Mesendoderm (in vitro differentiated cells): ENCODE results near the gene EPB41L5.

Experiments
- DNase-seq: peaks from one replicate; pipeline ENCODE4 v3.0.0; 2013
- H2AK5ac ChIP-seq: 2 replicates; pipeline ENCODE4 v1.6.1; 2013; ENCODE audit warnings: low read length, inconsistent platforms
- H2BK120ac ChIP-seq: 2 replicates; pipeline ENCODE4 v1.6.1; 2013; ENCODE audit warnings: low read depth, mild to moderate bottlenecking, low read length, moderate library complexity, mixed read lengths
- H2BK15ac ChIP-seq: replicated peaks from 2 replicates; pipeline ENCODE4 v1.6.1; 2013; ENCODE audit warnings: low read depth, mild to moderate bottlenecking, moderate library complexity
- H2BK5ac ChIP-seq: 2 replicates; pipeline ENCODE4 v1.6.1; 2013; ENCODE audit warnings: low read length, inconsistent platforms
- H3K18ac ChIP-seq: 2 replicates; pipeline ENCODE4 v1.6.1; 2013; ENCODE audit warnings: mild to moderate bottlenecking, low read length, mixed read lengths
- H3K23ac ChIP-seq: one replicate; pipeline ENCODE4 v1.6.1; 2013; ENCODE audit warnings: low read length
- H3K27ac ChIP-seq: 2 replicates; pipeline ENCODE4 v1.5.1; 2013; ENCODE audit warnings: low read depth, mild to moderate bottlenecking, inconsistent platforms, low read length, moderate library complexity
- H3K27me3 ChIP-seq: 2 replicates; pipeline ENCODE4 v1.6.1; 2013; ENCODE audit warnings: low read length, control low read depth, mild to moderate bottlenecking, inconsistent platforms; ENCODE audit not compliant: insufficient read depth, poor library complexity
- H3K36me3 ChIP-seq: 2 replicates; pipeline ENCODE4 v1.6.1; 2013; ENCODE audit warnings: low read length, inconsistent platforms; ENCODE audit not compliant: control insufficient read depth, insufficient read depth
- H3K4ac ChIP-seq: one replicate; pipeline ENCODE4 v1.6.1; 2013; ENCODE audit warnings: low read depth, mild to moderate bottlenecking, low read length, moderate library complexity
- H3K4me1 ChIP-seq: 2 replicates; pipeline ENCODE4 v1.6.1; 2013; ENCODE audit warnings: low read depth, low read length, inconsistent platforms; ENCODE audit not compliant: control insufficient read depth
- H3K4me2 ChIP-seq: 2 replicates; pipeline ENCODE4 v1.6.1; 2013; ENCODE audit warnings: low read length
- H3K4me3 ChIP-seq: 2 replicates; pipeline ENCODE4 v1.5.1; 2013; ENCODE audit warnings: mild to moderate bottlenecking, low read length
- H3K56ac ChIP-seq: one replicate; pipeline ENCODE4 v1.6.1; 2013; ENCODE audit warnings: low read length
- H3K79me1 ChIP-seq: 2 replicates; pipeline ENCODE4 v1.6.1; 2013; ENCODE audit warnings: low read length, inconsistent platforms
- H3K79me2 ChIP-seq: 2 replicates; pipeline ENCODE4 v1.6.1; 2013; ENCODE audit warnings: mild to moderate bottlenecking, low read length; ENCODE audit not compliant: control insufficient read depth, insufficient read depth
- H3K9ac ChIP-seq: 2 replicates; pipeline ENCODE4 v1.6.1; 2013; ENCODE audit warnings: low read length, inconsistent platforms
- H4K5ac ChIP-seq: one replicate; pipeline ENCODE4 v1.6.1; 2013; ENCODE audit warnings: low read length
- H4K8ac ChIP-seq: one replicate; pipeline ENCODE4 v1.6.1; 2013; ENCODE audit warnings: low read depth, mild to moderate bottlenecking, control low read depth, low read length, moderate library complexity
- WGBS: extraction: QIAGEN DNeasy Blood & Tissue Kit; methylation state at CpG from one replicate; pipeline ENCODE4 v1.1.7; 2013; ENCODE audit warnings: low lambda C conversion rate, missing lambda C conversion rate; ENCODE audit not compliant: insufficient coverage; ENCODE audit errors: extremely low coverage; 5-methylcytosine and 5-hydroxymethylcytosine counted together

Gene EPB41L5

DNA sequence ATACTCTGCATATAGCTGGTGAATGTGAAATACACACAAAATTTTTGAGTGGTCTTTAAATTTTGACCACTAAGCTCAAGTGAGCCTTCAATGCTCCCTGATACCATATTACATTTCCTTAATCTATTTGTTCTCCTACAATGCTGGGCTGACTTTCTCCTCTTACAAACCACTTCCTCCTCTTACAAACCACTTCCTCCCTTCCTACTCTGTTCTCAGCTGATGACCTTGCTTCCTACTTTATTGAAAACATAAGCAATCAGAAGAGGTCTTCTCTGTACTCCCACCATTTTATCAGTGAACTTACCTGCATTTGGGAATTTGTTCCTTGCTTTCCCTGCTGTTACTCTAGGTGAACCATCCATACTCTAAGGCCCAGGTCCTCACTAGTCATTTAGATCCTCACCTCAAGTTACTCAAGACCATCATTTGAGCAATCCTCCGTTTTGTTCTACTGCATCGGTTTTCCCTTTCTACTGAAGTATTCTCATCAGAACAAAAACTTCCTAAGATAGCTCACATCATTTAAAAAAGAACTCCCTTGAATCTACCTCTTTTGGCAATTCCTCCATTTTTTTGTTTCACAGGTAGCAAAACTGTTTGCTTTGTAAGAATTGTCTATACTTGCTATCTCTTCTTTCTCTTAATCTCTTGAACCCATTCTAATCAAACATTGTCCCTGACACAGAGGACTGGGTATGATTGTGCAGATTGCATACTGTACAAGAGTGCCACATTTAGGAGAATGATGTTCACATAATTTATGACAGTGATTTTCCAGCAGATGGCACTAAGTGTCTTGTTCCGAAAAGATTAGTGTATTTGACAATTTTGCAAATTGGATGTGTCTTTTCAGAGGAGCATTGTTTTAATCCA is 96.5 kb downstream of the EPB41L5 start:
- H3K79me2 ChIP-seq: no peaks in the 10 kb centered on the region
- no peaks in the 10 kb centered on the region for H3K4me1 ChIP-seq
- no peak overlapping the region for H3K56ac ChIP-seq
- H3K23ac ChIP-seq: no peak overlapping the region
- no peak overlapping the region for H3K4ac ChIP-seq
- WGBS: no CpG with 5 or more reads among the region's 3 CpGs
- H3K27ac ChIP-seq: no peak overlapping the region
- H2AK5ac ChIP-seq: no peak overlapping the region
- no peak overlapping the region for H2BK120ac ChIP-seq
- no peaks in the 10 kb centered on the region for H3K36me3 ChIP-seq
- no peak overlapping the region for H3K18ac ChIP-seq
- no peak overlapping the region for H2BK5ac ChIP-seq
- H3K4me3 ChIP-seq: no peak overlapping the region
- H3K27me3 ChIP-seq: no peaks in the 10 kb centered on the region
- no peak overlapping the region for H4K8ac ChIP-seq
- H3K9ac ChIP-seq: no peak overlapping the region
- DNase-seq: no peak
- no peak overlapping the region for H2BK15ac ChIP-seq
- no peak overlapping the region for H4K5ac ChIP-seq
- H3K4me2 ChIP-seq: no peak overlapping the region
- H3K79me1 ChIP-seq: no peaks in the 10 kb centered on the region

GRCh38 chr2:120110062-120110362 is 97.1 kb downstream of the EPB41L5 start:
- H3K4me3 ChIP-seq: no peak overlapping the region
- no peak overlapping the region for H4K5ac ChIP-seq
- no peaks in the 10 kb centered on the region for H3K79me2 ChIP-seq
- no peak overlapping the region for H2BK5ac ChIP-seq
- no peak overlapping the region for H4K8ac ChIP-seq
- H3K9ac ChIP-seq: no peak overlapping the region
- H3K27me3 ChIP-seq: no peaks in the 10 kb centered on the region
- H3K18ac ChIP-seq: no peak overlapping the region
- no peaks in the 10 kb centered on the region for H3K36me3 ChIP-seq
- peak; percentile 19 for DNase-seq
- H3K79me1 ChIP-seq: no peaks in the 10 kb centered on the region
- no peak overlapping the region for H3K4me2 ChIP-seq
- H3K23ac ChIP-seq: no peak overlapping the region
- no peak overlapping the region for H3K27ac ChIP-seq
- H3K56ac ChIP-seq: no peak overlapping the region
- H2BK120ac ChIP-seq: no peak overlapping the region
- no peaks in the 10 kb centered on the region for H3K4me1 ChIP-seq
- WGBS: 100% methylated on average over 1 of the region's 3 CpGs
- H2BK15ac ChIP-seq: no peak overlapping the region
- H2AK5ac ChIP-seq: no peak overlapping the region
- no peak overlapping the region for H3K4ac ChIP-seq

DNA sequence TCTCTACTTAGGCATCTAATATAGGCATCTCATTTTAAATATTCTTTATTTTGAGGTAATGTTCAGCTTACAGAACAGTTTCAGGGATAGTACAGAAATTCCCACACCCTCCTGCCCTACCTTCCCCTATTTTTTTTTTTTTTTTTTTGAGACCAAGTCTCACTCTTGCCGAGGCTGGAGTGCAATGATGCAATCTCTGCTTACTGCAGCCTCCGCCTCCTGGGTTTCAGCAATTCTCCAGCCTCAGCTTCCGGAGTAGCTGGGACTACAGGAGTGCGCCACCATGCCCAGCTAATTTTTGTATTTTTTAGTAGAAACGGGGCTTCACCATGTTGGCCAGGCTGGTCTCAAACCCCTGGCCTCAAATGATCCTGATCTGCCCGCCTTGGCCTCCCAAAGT is 97.6 kb downstream of the EPB41L5 start:
- no peaks in the 10 kb centered on the region for H3K79me2 ChIP-seq
- no peaks in the 10 kb centered on the region for H3K27me3 ChIP-seq
- H3K4me1 ChIP-seq: no peaks in the 10 kb centered on the region
- no peak overlapping the region for H2BK120ac ChIP-seq
- H3K36me3 ChIP-seq: no peaks in the 10 kb centered on the region
- no CpG with 5 or more reads among the region's 6 CpGs for WGBS
- no peak overlapping the region for H3K18ac ChIP-seq
- no peak overlapping the region for H3K9ac ChIP-seq
- H2BK5ac ChIP-seq: no peak overlapping the region
- DNase-seq: peak; percentile 3
- H3K4me3 ChIP-seq: no peak overlapping the region
- H3K27ac ChIP-seq: no peak overlapping the region
- H4K5ac ChIP-seq: no peak overlapping the region
- no peak overlapping the region for H3K4ac ChIP-seq
- H3K23ac ChIP-seq: no peak overlapping the region
- H4K8ac ChIP-seq: no peak overlapping the region
- no peak overlapping the region for H2BK15ac ChIP-seq
- no peak overlapping the region for H3K4me2 ChIP-seq
- H2AK5ac ChIP-seq: no peak overlapping the region
- H3K79me1 ChIP-seq: no peaks in the 10 kb centered on the region
- no peak overlapping the region for H3K56ac ChIP-seq

DNA sequence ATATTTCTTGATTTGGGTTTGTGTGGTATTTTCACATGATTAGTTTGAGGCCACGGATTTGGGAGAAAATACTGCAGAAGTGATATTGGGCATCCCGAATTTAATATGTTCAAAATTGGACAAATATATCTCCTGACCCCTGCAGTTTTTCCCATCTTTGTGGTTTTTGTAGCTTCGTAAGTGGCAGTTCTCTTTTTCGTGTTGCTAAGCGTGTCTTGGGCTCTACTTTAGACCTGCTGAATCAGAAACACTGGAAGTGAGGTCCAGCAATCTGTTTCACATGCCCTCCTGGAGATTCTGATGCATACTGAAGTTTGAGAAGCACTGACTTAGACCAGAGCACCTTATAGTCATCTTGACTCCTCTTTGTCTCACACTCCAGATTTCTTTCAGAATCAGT is 98.3 kb downstream of the EPB41L5 start:
- Histone ChIP-seq H2AK5ac (no peak overlapping the region), H3K36me3 (no peaks in the 10 kb centered on the region), H2BK15ac (no peak overlapping the region), H3K4me3 (no peak overlapping the region), H4K5ac (no peak overlapping the region), H3K23ac (no peak overlapping the region), H3K79me2 (no peaks in the 10 kb centered on the region), H3K18ac (no peak overlapping the region), H3K4me1 (no peaks in the 10 kb centered on the region), H3K27me3 (no peaks in the 10 kb centered on the region), H3K9ac (no peak overlapping the region), H3K56ac (no peak overlapping the region), H2BK5ac (no peak overlapping the region), H3K79me1 (no peaks in the 10 kb centered on the region), H3K27ac (no peak overlapping the region), H2BK120ac (no peak overlapping the region), H3K4me2 (no peak overlapping the region), H3K4ac (no peak overlapping the region), H4K8ac (no peak overlapping the region)
- DNase-seq: no peak
- WGBS: no CpG with 5 or more reads among the region's 5 CpGs

DNA sequence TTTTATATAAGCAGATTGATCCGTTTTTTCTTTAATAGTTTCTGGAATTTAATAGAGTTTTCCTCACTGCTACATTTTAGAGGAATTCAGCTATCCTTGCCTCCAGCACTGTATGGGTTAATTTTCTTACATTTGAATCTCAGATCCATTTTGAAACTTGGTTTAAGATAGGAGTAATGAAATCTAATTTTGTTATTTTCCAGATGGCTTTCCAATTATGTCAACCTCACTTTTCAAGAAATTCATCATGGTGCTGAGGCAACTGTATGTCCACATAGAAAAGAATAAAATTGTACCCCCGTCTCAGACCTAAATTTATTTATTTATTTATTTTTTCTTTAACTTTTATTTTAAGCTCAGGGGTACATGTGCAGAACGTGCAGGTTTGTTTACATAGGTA is 105.1 kb downstream of the EPB41L5 start:
- Histone ChIP-seq H3K4me2 (no peak overlapping the region), H3K56ac (no peak overlapping the region), H3K18ac (no peak overlapping the region), H4K8ac (no peak overlapping the region), H3K9ac (no peak overlapping the region), H2BK120ac (no peak overlapping the region), H3K79me1 (no peaks in the 10 kb centered on the region), H3K4ac (no peak overlapping the region), H3K79me2 (no peaks in the 10 kb centered on the region), H3K27ac (no peak overlapping the region), H3K4me1 (no peaks in the 10 kb centered on the region), H3K23ac (no peak overlapping the region), H2BK5ac (no peak overlapping the region), H2AK5ac (no peak overlapping the region), H2BK15ac (no peak overlapping the region), H4K5ac (no peak overlapping the region), H3K27me3 (no peaks in the 10 kb centered on the region), H3K4me3 (no peak overlapping the region), H3K36me3 (no peaks in the 10 kb centered on the region)
- no peak for DNase-seq
- no CpG with 5 or more reads among the region's 3 CpGs for WGBS

GRCh38 chr2:120118471-120118870 is 105.6 kb downstream of the EPB41L5 start:
- Histone ChIP-seq H2BK120ac (no peak overlapping the region), H3K4me1 (no peaks in the 10 kb centered on the region)
- WGBS: no CpG with 5 or more reads among the region's 4 CpGs

More at GRCh38 chr2:120118471-120118870, 105.6 kb downstream of the EPB41L5 start:
- H2BK15ac ChIP-seq: no peak overlapping the region
- no peaks in the 10 kb centered on the region for H3K36me3 ChIP-seq
- no peak overlapping the region for H3K9ac ChIP-seq
- no peaks in the 10 kb centered on the region for H3K79me2 ChIP-seq
- H3K4ac ChIP-seq: no peak overlapping the region
- no peak overlapping the region for H2AK5ac ChIP-seq
- H4K8ac ChIP-seq: peak overlapping the region; percentile 76
- H2BK5ac ChIP-seq: no peak overlapping the region
- no peak for DNase-seq
- no peak overlapping the region for H3K18ac ChIP-seq
- H3K27ac ChIP-seq: no peak overlapping the region
- H3K79me1 ChIP-seq: no peaks in the 10 kb centered on the region
- H3K4me3 ChIP-seq: no peak overlapping the region
- H3K23ac ChIP-seq: no peak overlapping the region
- H4K5ac ChIP-seq: no peak overlapping the region
- no peak overlapping the region for H3K56ac ChIP-seq
- no peak overlapping the region for H3K4me2 ChIP-seq
- H3K27me3 ChIP-seq: no peaks in the 10 kb centered on the region
